Activated naive CD4-positive, alpha-beta T cell treated with Interleukin-2 at 50 U/mL for 16 hours (primary cell): ENCODE results near the gene TAF11L9.
"Not testable (repeated sequence)": the region's sequence is repeated elsewhere in the genome, so short reads cannot be mapped to it uniquely, and the experiment has no call there.

Experiments used
- DNase-seq: peaks from one replicate; pipeline ENCODE4 v3.0.0-alpha.2; 2020

The TAF11L9 gene

DNA sequence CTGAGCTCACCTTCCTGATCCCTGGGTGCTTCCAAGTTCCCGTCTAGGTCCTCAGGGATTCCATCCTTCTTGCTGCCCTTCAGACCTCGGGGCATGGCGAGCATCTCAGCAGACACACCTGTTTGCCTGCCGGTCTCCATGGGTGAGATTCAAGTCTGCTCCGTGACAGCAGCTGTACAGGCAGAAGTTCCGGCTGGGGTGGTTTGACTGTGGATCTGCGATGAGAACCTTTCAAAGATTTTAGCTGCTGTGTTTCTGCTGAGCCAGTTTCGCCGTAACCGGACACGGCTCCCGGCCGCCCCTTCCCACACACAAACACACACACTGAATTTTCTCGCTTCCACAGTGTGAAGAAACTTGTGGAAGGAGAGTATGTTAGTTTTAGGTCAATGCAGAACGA lies at the start of gene TAF11L9:
Gene TAF11L9 (minus strand): TSS at position 140 of the 400 bp plus-strand sequence.
- not testable (repeated sequence) for DNase-seq

GRCh38 chr5:17634160-17634559 lies 40.0 kb upstream of the TAF11L9 start, which contains the start of gene TAF11L14:
Gene TAF11L14 (plus strand): TSS chr5:17634460.
- no peak for DNase-seq

DNA sequence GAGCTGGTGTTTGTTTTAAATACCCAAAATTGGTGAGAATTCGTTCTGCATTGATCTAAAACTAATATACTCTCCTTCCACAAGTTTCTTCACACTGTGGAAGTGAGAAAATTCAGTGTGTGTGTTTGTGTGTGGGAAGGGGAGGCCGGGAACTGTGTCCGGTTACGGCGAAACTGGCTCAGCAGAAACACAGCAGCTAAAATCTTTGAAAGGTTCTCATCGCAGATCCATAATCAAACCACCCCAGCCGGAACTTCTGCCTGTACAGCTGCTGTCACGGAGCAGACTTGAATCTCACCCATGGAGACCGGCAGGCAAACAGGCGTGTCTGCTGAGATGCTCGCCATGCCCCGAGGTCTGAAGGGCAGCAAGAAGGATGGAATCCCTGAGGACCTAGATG lies 37.6 kb upstream of the TAF11L9 start, which contains the start of gene TAF11L13:
Gene TAF11L13 (plus strand): TSS at position 301 of the 400 bp plus-strand sequence.
- not testable (repeated sequence) for DNase-seq

DNA sequence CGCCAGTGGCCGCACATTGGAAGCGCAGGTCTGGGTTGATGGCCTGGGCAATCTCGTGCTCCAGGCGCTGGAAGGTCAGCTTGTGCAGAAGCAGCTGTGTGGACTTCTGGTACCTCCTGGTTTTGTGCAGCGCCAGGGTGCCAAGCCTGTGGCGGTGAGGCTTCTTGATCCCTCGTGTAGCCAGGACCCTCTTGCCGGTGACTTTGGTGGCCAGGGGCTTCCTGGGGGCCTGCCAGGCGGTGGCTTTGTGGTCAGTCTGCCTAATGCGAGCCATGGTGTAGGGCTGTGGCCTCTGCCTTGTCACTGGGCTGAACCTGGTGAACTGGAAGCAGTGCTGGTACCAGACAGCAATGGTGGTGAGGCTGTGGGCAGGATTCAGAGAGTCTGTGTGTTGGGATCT lies 31.5 kb upstream of the TAF11L9 start:
- DNase-seq, result no peak

- no peak for DNase-seq
Measured at GRCh38 chr5:17620627-17621026, 26.4 kb upstream of the TAF11L9 start.

- no peak for DNase-seq
Measured at GRCh38 chr5:17619354-17619753, 25.2 kb upstream of the TAF11L9 start.

DNA sequence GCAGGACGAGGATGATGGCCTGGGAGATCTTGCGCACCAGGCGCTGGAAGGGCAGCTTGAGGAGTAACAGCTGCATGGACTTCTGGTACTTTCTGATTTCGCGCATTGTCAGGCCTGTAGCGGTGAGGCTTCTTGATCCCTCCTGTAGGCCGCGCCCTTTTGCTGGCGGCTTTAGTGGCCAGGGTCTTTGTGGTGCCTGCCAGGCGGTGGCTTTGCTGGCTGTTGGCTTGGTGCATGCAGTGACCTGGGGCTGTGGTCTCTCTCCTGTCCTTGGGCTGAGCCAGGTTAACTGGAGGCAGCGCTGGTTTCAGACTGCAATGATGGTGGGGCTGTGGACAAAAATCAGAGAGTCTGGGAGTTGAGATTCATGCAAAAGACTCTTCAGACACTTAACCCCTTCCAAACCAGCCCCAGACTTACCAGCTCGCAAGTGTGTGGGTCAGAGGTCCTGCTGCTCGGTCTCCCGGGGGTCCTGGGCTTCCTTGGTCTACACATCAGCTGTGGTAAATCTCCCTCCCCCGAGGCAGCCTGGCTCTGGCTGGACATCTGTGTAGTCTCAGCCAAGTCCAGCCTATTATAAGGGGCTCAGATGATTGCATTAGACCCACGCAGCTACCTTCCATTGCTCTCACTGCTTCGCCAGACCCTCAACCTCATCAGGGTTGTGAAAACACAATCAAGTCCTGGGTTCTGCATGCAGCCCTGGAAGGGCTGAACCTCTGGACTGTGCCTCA lies 20.8 kb upstream of the TAF11L9 start:
- no peak for DNase-seq

DNA sequence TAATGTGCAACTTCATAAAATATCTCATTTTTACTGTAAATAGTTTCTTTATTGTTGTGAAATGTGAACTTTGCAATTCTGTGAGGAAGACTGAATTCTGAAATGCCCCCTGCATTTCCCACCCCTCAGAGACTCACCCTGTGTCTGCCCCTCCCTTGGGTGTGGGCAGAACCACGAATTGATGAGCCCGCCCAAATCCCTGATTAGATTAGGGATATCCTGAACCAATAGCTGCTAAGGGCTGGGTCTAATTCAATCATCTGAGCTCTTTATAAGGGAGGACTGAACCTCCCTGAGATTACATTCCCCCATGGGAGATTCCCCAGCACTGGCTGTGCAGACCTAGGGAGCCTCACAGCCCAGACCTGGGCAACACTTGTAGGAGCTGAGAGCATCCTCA lies 15.9 kb upstream of the TAF11L9 start, which contains the start of gene TAF11L12:
Gene TAF11L12 (plus strand): TSS at position 301 of the 400 bp plus-strand sequence.
- not testable (repeated sequence) for DNase-seq

GRCh38 chr5:17607461-17607860 lies 13.3 kb upstream of the TAF11L9 start:
- not testable (repeated sequence) for DNase-seq

GRCh38 chr5:17604951-17605350 lies 10.8 kb upstream of the TAF11L9 start:
- DNase-seq, result no peak

GRCh38 chr5:17603880-17604279 lies 9.7 kb upstream of the TAF11L9 start, which contains the start of gene TAF11L11:
Gene TAF11L11 (plus strand): TSS chr5:17604183.
- DNase-seq, result not testable (repeated sequence)

GRCh38 chr5:17597728-17598127 lies 3.5 kb upstream of the TAF11L9 start, which contains the start of gene TAF11L10:
Gene TAF11L10 (minus strand): TSS chr5:17597828.
- DNase-seq, result not testable (repeated sequence)

DNA sequence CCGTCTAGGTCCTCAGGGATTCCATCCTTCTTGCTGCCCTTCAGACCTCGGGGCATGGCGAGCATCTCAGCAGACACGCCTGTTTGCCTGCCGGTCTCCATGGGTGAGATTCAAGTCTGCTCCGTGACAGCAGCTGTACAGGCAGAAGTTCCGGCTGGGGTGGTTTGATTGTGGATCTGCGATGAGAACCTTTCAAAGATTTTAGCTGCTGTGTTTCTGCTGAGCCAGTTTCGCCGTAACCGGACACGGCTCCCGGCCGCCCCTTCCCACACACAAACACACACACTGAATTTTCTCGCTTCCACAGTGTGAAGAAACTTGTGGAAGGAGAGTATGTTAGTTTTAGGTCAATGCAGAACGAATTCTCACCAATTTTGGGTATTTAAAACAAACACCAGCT lies 3.3 kb downstream of the TAF11L9 start, which contains the start of gene TAF11L8:
Gene TAF11L8 (minus strand): TSS at position 101 of the 400 bp plus-strand sequence.
- DNase-seq, result not testable (repeated sequence)

- DNase-seq, result not testable (repeated sequence)
Measured at GRCh38 chr5:17585658-17586057, 8.5 kb downstream of the TAF11L9 start, which contains the start of gene TAF11L7. Gene TAF11L7 (minus strand): TSS chr5:17585758.
